Upper lobe of left lung (tissue), 4 donors: ENCODE results near the gene UGT1A6.

Experiments
- CTCF ChIP-seq, 6 experiments: fragments of 450-650 bp in 4 of 6; fragments of 200-600 bp in 2 of 6; sonication (generic) in 2 of 6; IDR thresholded peaks; one replicate each; pipeline ENCODE4 v1.5.1; 2016 to 2019; ENCODE audit warnings: antibody characterized with exemption in 6 of 6
- EP300 ChIP-seq, 4 donors: sonication (generic); formaldehyde crosslinking; IDR thresholded peaks; one replicate each; pipeline ENCODE4 v1.5.1; 2017; ENCODE audit warnings: antibody characterized with exemption in 4 of 4, control low read depth in 2 of 4
- POLR2A ChIP-seq, 4 donors: fragments of 450-650 bp; IDR thresholded peaks; one replicate each; pipeline ENCODE4 v1.5.1; 2016 to 2017; ENCODE audit warnings: antibody characterized with exemption in 4 of 4, mild to moderate bottlenecking in 2 of 4
- POLR2AphosphoS5 ChIP-seq, 2 donors: sonication (generic); formaldehyde crosslinking; IDR thresholded peaks; one replicate each; pipeline ENCODE4 v1.5.1; 2017; ENCODE audit warnings: antibody characterized with exemption in 2 of 2

- TF ChIP-seq CTCF (IDR thresholded peaks at IDR 0.05) (no peak), EP300 (IDR thresholded peaks at IDR 0.05) (no peak), POLR2AphosphoS5 (IDR thresholded peaks at IDR 0.05) (no peak), POLR2A (IDR thresholded peaks at IDR 0.05) (no peak)
Observed at GRCh38 chr2:233707940-233708644, 15.4 kb downstream of the UGT1A6 start.
